Body of pancreas (tissue), 4 donors: ENCODE results near the gene STARD9.

Source experiments
- CTCF ChIP-seq, 7 experiments: fragments of 450-650 bp in 4 of 7; fragments of 200-600 bp in 3 of 7; sonication (generic) in 3 of 7; IDR thresholded peaks; one replicate each; pipeline ENCODE4 v1.5.1; 2016 to 2019; ENCODE audit warnings: antibody characterized with exemption in 7 of 7
- POLR2A ChIP-seq, 3 donors: fragments of 450-650 bp; IDR thresholded peaks; one replicate each; pipeline ENCODE4 v1.6.1; 2016; ENCODE audit warnings: antibody characterized with exemption in 3 of 3, mild to moderate bottlenecking in 2 of 3

DNA sequence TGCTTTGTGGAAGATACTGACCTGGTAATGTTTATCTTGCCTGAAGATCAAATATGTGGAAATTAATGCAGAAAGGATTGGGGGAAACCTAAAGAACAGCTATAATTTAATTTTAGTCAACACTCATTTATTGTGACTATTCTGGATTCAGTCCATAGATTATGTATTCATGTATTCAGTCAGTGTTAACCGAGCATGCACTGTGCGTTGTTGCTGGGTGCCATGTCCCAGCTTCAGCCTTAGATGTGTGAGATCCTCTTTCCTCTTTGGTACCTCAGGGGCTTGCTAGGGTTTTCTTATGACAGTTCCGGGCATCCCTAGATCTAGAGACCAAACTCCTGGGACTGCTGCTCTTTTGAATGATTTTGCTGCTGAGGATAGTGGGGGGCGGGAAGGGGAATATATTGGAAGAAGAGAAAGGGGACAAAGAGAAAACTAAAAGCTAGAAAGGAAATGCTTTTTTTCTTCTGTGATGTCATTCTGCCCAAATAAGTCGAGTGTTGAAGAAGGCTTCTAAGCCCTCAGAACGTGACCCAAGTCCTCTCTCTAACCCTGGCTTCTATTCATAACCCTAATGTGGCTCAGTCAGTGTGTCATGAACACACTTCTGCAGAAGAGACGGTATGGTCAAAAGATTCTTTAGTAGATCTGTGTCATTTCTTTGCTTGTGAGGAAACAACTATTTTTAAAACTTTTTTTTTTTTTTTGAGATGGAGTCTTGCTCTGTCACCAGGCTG lies 33.5 kb downstream of the STARD9 start:
- TF ChIP-seq CTCF (IDR thresholded peaks at IDR 0.05) (no peak), POLR2A (IDR thresholded peaks at IDR 0.05) (no peak)
